ENCODE results near the gene TRAPPC11. TPM values are rescaled to one million over a fixed set of nuclear protein-coding genes. Genes with fewer than 3 reads are reported as not detected.

The TRAPPC11 gene
- polyA plus RNA-seq, 1 experiment: 47.6 TPM

DNA sequence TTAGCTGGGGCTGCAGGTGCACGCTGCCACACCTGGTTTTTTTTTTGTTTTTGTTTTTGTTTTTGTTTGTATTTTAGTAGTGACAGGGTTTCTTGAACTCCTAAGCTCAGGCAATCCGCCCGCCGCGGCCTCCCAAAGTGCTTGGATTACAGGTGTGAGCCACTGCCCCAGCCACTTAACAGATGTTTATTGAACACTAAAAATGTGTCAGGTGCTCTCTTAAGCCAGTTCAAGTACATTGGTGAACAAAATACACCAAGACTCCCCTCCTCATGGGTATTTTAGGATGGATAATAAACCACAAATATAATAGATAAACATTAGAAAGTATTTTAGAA lies 69.9 kb downstream of the TRAPPC11 start:
- Histone ChIP-seq H3K9me3 (ENCODE audit: control insufficient read depth, insufficient read depth, low read length) (0 out of 2 replicates have a peak, but pooled peaks cover 2% of the 10 kb centered on the region), H3K27ac (ENCODE audit: low read depth, low read length) (no peak overlapping the region), H3K27me3 (ENCODE audit: control insufficient read depth, insufficient read depth, low read length) (peaks cover 3% of the 10 kb centered on the region), H3K4me3 (ENCODE audit: low read depth, low read length) (no peak overlapping the region)
- ChIA-PET POLR2A (no interaction called here), CTCF (no interaction called here)
- no peak for TF ChIP-seq CTCF (IDR thresholded peaks at IDR 0.05; ENCODE audit: low read depth, low read length)
- no peak for DNase-seq (ENCODE audit: low read depth, low spot score)

DNA sequence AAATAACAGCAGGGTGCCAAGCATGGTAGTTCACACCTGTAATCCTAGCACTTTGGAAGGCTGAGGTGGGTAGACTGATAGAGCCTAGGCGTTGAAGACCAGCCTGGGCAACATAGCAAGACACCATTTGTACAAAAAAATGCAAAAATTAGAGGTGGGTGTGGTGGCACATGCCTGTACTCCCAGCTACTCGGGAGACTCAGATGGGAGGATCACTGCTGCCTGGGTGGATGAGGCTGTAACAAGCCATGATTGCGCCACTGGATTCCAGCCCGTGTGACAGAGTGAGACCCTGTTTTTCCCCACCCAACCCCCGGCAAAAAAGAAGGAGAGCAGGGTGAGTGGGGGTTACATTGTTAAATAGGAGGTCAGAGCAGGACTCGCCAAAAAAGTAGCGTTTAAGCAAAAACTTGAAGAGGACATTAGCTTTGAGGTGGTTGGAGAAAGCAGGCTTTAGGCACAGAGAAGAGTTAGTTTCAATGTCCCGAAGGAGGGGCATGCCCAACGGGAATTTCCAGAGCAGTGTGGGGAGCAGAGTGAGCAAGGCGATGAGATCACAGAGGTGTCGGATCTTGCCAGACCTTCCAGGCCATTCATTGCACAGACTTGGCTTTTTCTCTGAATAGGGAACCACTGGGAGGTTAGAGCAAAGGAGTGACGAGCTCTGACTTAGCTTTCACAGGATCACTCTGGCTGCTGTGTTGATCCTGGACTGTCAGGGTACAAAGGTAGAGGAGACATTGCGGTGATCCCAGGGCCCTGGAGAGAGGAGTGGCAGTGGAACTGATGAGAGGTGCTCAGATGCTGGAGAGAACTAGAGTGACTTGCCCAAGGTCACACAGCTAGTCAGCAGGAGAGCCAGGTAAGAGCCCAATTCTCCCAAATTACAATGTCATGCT lies 70.6 kb downstream of the TRAPPC11 start:
- Histone ChIP-seq H3K9me3 (ENCODE audit: control insufficient read depth, insufficient read depth, low read length) (0 out of 2 replicates have a peak, but pooled peaks cover 2% of the 10 kb centered on the region), H3K27ac (ENCODE audit: low read depth, low read length) (no peak overlapping the region), H3K4me3 (ENCODE audit: low read depth, low read length) (no peak overlapping the region), H3K27me3 (ENCODE audit: control insufficient read depth, insufficient read depth, low read length) (peaks cover 3% of the 10 kb centered on the region)
- ChIA-PET CTCF (no interaction called here), POLR2A (no interaction called here)
- no peak for TF ChIP-seq CTCF (IDR thresholded peaks at IDR 0.05; ENCODE audit: low read depth, low read length)
- no peak for DNase-seq (ENCODE audit: low read depth, low spot score)

DNA sequence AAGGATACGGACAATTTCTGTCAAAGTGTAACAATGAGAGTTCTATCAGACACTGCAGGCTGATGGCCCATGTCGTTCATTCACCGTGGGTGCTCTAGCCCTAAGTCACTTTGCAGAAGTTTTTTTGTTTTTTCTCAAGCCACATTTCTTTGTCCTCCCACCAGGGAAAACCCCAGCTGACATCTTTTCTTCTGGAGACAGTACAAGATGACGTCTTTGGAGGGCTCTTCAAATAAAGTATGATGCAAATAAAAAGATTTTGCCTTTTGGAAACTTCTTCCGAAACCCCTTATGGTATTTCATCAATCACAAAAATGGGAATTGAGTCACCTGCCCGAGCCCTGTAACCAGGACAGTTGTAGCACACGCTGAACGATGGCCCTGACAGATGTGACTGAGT lies 73.2 kb downstream of the TRAPPC11 start:
- Histone ChIP-seq H3K27me3 (ENCODE audit: control insufficient read depth, insufficient read depth, low read length) (peaks cover 3% of the 10 kb centered on the region), H3K27ac (ENCODE audit: low read depth, low read length) (no peak overlapping the region), H3K9me3 (ENCODE audit: control insufficient read depth, insufficient read depth, low read length) (no peaks in the 10 kb centered on the region), H3K4me3 (ENCODE audit: low read depth, low read length) (no peak overlapping the region)
- ChIA-PET POLR2A (no interaction called here), CTCF (no interaction called here)
- DNase-seq (ENCODE audit: low read depth, low spot score): no peak
- TF ChIP-seq CTCF (IDR thresholded peaks at IDR 0.05; ENCODE audit: low read depth, low read length): no peak

GRCh38 chr4:183733181-183733580 lies 74.1 kb downstream of the TRAPPC11 start:
- Histone ChIP-seq H3K27ac (ENCODE audit: low read depth, low read length) (no peak overlapping the region), H3K27me3 (ENCODE audit: control insufficient read depth, insufficient read depth, low read length) (peaks cover 3% of the 10 kb centered on the region), H3K9me3 (ENCODE audit: control insufficient read depth, insufficient read depth, low read length) (no peaks in the 10 kb centered on the region), H3K4me3 (ENCODE audit: low read depth, low read length) (no peak overlapping the region)
- no peak for DNase-seq (ENCODE audit: low read depth, low spot score)
- CTCF ChIA-PET: no interaction called here
- POLR2A ChIA-PET: no interaction called here
- TF ChIP-seq CTCF (IDR thresholded peaks at IDR 0.05; ENCODE audit: low read depth, low read length): no peak

GRCh38 chr4:183738081-183738673 lies 79.1 kb downstream of the TRAPPC11 start:
- no peak overlapping the region for H3K27ac ChIP-seq (ENCODE audit: low read depth, low read length)
- H3K27me3 ChIP-seq (ENCODE audit: control insufficient read depth, insufficient read depth, low read length): no peaks in the 10 kb centered on the region
- ChIA-PET CTCF (no interaction called here), POLR2A (no interaction called here)
- TF ChIP-seq CTCF (IDR thresholded peaks at IDR 0.05; ENCODE audit: low read depth, low read length): no peak
- no peak for DNase-seq (ENCODE audit: low read depth, low spot score)
- H3K4me3 ChIP-seq (ENCODE audit: low read depth, low read length): no peak overlapping the region
- no peaks in the 10 kb centered on the region for H3K9me3 ChIP-seq (ENCODE audit: control insufficient read depth, insufficient read depth, low read length)

All from AG04450 (cell line).